C4-2B (cell line): ENCODE measurements around the gene CLDN1.

Source experiments
- CTCF ChIP-seq: fragments of 450-650 bp; conservative IDR thresholded peaks from 2 replicates; pipeline ENCODE4 v1.5.1; 2017; ENCODE audit warnings: mild to moderate bottlenecking
- ZFX ChIP-seq: fragments of 450-650 bp; IDR thresholded peaks from 2 replicates; pipeline ENCODE4 v1.6.1; 2017

- TF ChIP-seq CTCF (no peak), ZFX (no peak)
Measured at GRCh38 chr3:190338717-190339116, 16.5 kb upstream of the CLDN1 start.
